Esophagus squamous epithelium (tissue), 5 donors: ENCODE measurements around the gene ATP6V0A4. TPM values are rescaled to one million over a fixed set of nuclear protein-coding genes. Genes with fewer than 3 reads are reported as not detected.

Source experiments
- DNase-seq: peaks from one replicate; lab custom pipeline; 2025; lab: John Stamatoyannopoulos, UW
- H3K27ac ChIP-seq, 4 donors: fragments of 200-600 bp; sonication (generic); one replicate each; pipeline ENCODE4 v1.5.1; 2016 to 2019; ENCODE audit warnings: mild to moderate bottlenecking in 1 of 4
- H3K27me3 ChIP-seq, 4 donors: fragments of 200-600 bp; sonication (generic); 1 replicate in 3 of 4; 2 replicates in 1 of 4; pipeline versions ENCODE4 v1.5.1 to v1.6.0; 2017 to 2021; ENCODE audit warnings: antibody characterized with exemption in 1 of 4
- H3K36me3 ChIP-seq, 3 donors: fragments of 200-600 bp; sonication (generic); one replicate each; pipeline ENCODE4 v1.5.1; 2016 to 2019
- H3K4me1 ChIP-seq, 3 donors: fragments of 200-600 bp; sonication (generic); one replicate each; pipeline ENCODE4 v1.5.1; 2017 to 2019
- H3K4me3 ChIP-seq, 4 donors: fragments of 200-600 bp; sonication (generic); 1 replicate in 3 of 4; 2 replicates in 1 of 4; pipeline ENCODE4 v1.5.1; 2016 to 2019; ENCODE audit warnings: mild to moderate bottlenecking in 2 of 4, moderate library complexity in 1 of 4
- H3K9me3 ChIP-seq, 3 donors: fragments of 200-600 bp; sonication (generic); one replicate each; pipeline ENCODE4 v1.5.1; 2016 to 2019
- POLR2A ChIP-seq, 4 donors: fragments of 450-650 bp; IDR thresholded peaks; one replicate each; pipeline ENCODE4 v1.6.1; 2017; ENCODE audit warnings: antibody characterized with exemption in 4 of 4, mild to moderate bottlenecking in 4 of 4, moderate library complexity in 3 of 4
- WGBS, 2 donors: methylation state at CpG; one replicate each; pipeline ENCODE4 v1.1.5; 2018; 5-methylcytosine and 5-hydroxymethylcytosine counted together
- intact Hi-C: fragments of 100-400 bp; cut with DNase I; formaldehyde crosslinking; loops from one replicate; pipeline ENCODE4 v1.15.0; 2022
- total RNA-seq, 4 donors: library from RNA; depleted of rRNA; stranded (reverse); fragments of >200 nt; gene quantifications; one replicate each; pipeline ENCODE4 v1.1.0, GENCODE V29; 2016
- TF ChIP-seq, protein P1 (sequence below), 6 experiments: fragments of 450-650 bp in 4 of 6; fragments of 200-600 bp in 2 of 6; sonication (generic) in 2 of 6; IDR thresholded peaks; one replicate each; pipeline ENCODE4 v1.5.1; 2016 to 2019; ENCODE audit warnings: antibody characterized with exemption in 6 of 6, mild to moderate bottlenecking in 4 of 6, moderate library complexity in 4 of 6
- donor health status: DM: yes; HTN: yes; CAD: no.

ATP6V0A4 gene
- total RNA-seq, 4 donors from 2014 or later: 0.95 to 11.7 (median 5.6) TPM

DNA sequence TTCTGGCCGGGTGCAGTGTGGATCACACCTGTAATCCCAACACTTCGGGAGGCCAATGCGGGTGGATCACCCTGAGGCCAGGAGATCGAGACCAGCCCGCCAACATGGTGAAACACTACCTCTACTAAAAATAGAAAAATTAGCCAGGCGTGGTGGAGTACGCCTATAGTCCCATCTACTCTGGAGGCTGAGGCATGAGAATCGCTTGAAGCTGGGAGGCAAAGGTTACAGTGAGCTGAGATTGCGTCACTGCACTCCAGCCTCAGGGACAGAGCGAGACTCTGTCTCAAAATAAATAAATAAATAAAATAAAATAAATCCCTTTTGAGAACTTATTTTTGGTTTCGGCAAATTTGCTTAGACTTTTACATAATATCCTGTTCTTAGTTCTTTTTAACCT lies 31.3 kb upstream of the ATP6V0A4 start:
- Histone ChIP-seq H3K4me1 (no peaks in the 10 kb centered on the region), H3K4me3 (no peak overlapping the region), H3K27me3 (no peaks in the 10 kb centered on the region), H3K36me3 (no peaks in the 10 kb centered on the region), H3K27ac (no peak overlapping the region), H3K9me3 (no peaks in the 10 kb centered on the region)
- no peak for DNase-seq
- 91 to 93% methylated on average over 11 of the region's 11 CpGs for WGBS, 2 donors
- TF ChIP-seq, protein P1, sequence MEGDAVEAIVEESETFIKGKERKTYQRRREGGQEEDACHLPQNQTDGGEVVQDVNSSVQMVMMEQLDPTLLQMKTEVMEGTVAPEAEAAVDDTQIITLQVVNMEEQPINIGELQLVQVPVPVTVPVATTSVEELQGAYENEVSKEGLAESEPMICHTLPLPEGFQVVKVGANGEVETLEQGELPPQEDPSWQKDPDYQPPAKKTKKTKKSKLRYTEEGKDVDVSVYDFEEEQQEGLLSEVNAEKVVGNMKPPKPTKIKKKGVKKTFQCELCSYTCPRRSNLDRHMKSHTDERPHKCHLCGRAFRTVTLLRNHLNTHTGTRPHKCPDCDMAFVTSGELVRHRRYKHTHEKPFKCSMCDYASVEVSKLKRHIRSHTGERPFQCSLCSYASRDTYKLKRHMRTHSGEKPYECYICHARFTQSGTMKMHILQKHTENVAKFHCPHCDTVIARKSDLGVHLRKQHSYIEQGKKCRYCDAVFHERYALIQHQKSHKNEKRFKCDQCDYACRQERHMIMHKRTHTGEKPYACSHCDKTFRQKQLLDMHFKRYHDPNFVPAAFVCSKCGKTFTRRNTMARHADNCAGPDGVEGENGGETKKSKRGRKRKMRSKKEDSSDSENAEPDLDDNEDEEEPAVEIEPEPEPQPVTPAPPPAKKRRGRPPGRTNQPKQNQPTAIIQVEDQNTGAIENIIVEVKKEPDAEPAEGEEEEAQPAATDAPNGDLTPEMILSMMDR (IDR thresholded peaks at IDR 0.05): no peak
- no peak for TF ChIP-seq POLR2A (IDR thresholded peaks at IDR 0.05)
- intact Hi-C loops: no loop called here

DNA sequence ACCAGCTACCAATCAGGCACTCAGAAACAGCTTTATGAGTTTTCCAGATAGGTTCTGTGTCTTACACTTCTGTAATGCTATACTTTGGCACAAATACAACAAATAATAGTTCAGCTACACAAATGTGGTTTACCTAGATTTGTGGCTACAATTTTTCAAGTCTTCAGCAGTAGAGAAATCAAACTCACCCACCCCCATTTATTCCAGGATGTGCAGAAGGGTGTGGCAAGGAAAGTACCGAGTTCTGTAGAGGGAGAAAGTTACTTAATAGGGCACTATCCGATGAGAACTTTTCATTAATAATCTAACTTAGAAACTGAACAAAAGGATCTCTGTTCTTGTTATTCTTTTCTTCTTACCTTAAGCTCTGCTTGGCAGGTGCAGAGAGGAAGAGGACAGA lies 30.3 kb upstream of the ATP6V0A4 start:
- Histone ChIP-seq H3K27ac (no peak overlapping the region), H3K4me1 (no peaks in the 10 kb centered on the region), H3K36me3 (no peaks in the 10 kb centered on the region), H3K27me3 (no peaks in the 10 kb centered on the region), H3K9me3 (no peaks in the 10 kb centered on the region), H3K4me3 (no peak overlapping the region)
- intact Hi-C loops: no loop called here
- TF ChIP-seq, protein P1 (IDR thresholded peaks at IDR 0.05): no peak
- TF ChIP-seq POLR2A (IDR thresholded peaks at IDR 0.05): no peak
- WGBS, 2 donors: 39 to 42% methylated on average over 2 of the region's 2 CpGs
- no peak for DNase-seq

DNA sequence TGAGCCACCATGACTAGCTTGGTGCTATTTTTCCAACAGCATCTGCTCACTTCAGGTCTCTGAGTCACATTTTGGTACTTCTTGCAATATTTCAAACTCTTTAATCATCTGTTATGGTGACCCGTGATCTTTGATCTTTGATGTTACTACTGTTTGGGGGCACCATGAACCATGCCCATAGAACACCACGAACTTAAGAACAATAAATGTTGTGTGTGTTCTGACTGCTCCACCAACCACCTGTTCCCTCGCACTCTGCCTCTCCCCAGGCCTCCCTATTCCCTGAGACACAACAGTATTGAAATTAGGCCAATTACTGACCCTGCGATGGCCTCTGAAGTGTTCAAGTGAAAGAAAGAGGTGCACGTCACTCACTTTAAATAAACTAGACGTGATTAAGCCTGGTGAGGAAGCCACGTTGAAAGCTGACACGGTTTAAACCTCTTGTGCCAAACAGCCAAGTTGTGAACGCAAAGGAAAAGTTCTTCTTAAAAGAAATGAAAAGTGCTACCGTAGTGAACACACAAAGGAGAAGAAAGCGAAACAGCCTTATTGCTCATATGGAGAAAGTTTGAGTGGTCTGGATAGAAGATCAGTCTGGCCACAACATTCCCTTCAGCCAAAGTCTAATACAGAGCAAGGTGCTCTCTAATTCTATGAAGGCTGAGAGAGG lies 27.2 kb upstream of the ATP6V0A4 start:
- TF ChIP-seq, protein P1 (IDR thresholded peaks at IDR 0.05): no peak
- TF ChIP-seq POLR2A (IDR thresholded peaks at IDR 0.05): no peak
- 79 to 85% methylated on average over 11 of the region's 11 CpGs for WGBS, 2 donors
- Histone ChIP-seq H3K36me3 (no peaks in the 10 kb centered on the region), H3K27me3 (no peaks in the 10 kb centered on the region), H3K9me3 (no peaks in the 10 kb centered on the region), H3K4me3 (no peak overlapping the region), H3K27ac (no peak overlapping the region), H3K4me1 (no peaks in the 10 kb centered on the region)
- intact Hi-C loops: no loop called here
- no peak for DNase-seq

DNA sequence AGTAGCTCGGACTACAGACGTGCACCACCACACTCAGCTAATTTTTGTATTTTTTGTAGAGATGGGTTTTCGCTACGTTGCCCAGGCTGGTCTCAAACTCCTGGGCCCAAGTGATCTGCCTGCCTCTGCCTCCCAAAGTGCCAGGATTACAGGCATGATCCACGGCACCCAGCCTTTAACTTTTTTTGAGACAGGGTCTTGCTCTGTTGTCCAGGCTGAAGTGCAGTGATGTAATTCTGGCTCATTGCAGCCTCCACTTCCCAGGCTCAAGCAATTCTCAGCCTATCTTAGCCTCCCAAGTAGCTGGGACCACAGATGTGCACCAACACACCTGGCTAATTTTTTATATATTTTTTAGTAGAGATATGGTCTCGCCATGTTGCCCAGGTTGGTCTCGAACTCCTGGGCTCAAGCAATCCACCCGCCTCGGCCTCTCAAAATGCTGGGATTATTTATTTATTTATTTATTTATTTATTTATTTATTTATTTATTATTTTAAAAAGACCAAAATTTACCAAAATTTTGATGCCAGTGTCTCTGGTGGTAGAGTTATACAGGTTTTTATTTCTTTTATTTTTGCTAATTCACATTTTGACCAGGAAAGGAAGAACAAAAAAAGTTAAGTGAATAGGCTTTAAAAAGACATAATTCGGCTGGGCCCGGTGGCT lies 25.0 kb upstream of the ATP6V0A4 start:
- H3K27me3 ChIP-seq: no peaks in the 10 kb centered on the region
- no peaks in the 10 kb centered on the region for H3K4me1 ChIP-seq
- TF ChIP-seq POLR2A (IDR thresholded peaks at IDR 0.05): no peak
- no peak for DNase-seq
- H3K9me3 ChIP-seq: no peaks in the 10 kb centered on the region
- no peaks in the 10 kb centered on the region for H3K36me3 ChIP-seq
- 79 to 85% methylated on average over 11 of the region's 11 CpGs for WGBS, 2 donors
- intact Hi-C loops: no loop called here
- H3K27ac ChIP-seq: no peak overlapping the region
- no peak overlapping the region for H3K4me3 ChIP-seq

DNA sequence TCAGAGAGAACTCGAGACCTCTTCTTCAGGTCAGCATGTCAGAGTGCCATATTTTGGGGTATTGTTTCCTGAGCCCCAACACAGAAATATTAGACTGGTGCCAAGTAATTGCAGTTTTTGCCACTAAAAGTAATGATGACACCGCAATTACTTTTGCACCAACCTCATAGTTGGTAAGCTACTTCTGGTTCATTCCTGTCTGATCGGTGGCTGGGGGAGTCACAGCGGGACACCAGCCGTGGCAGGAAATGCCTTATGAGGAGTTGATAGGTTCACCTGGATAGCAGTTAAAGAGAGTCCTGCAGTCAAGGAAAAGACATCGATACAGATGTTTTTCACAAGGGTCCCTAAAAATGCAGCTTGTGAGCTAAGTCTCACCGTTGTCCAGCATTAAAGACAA lies 23.9 kb upstream of the ATP6V0A4 start:
- intact Hi-C loops: no loop called here
- H3K27ac ChIP-seq: no peak overlapping the region
- H3K36me3 ChIP-seq: no peaks in the 10 kb centered on the region
- H3K27me3 ChIP-seq: no peaks in the 10 kb centered on the region
- no peaks in the 10 kb centered on the region for H3K9me3 ChIP-seq
- 85% methylated on average over 4 to 7 of the region's 7 CpGs for WGBS, 2 donors
- no peak overlapping the region for H3K4me3 ChIP-seq
- TF ChIP-seq, protein P1 (IDR thresholded peaks at IDR 0.05): no peak
- no peaks in the 10 kb centered on the region for H3K4me1 ChIP-seq
- DNase-seq: no peak
